ENCODE measurements around the gene TMEM181.

TMEM181 gene

GRCh38 chr6:158561938-158562337 is 2.0 kb downstream of the TMEM181 start:
- DNase-seq (ENCODE audit: low read depth in 2 of 2): no peak

GRCh38 chr6:158564243-158565121 is 4.6 kb downstream of the TMEM181 start:
- DNase-seq (ENCODE audit: low read depth in 2 of 2): no peak

GRCh38 chr6:158565122-158565429 is 5.2 kb downstream of the TMEM181 start:
- no peak for DNase-seq (ENCODE audit: low read depth in 2 of 2)

- no peak for DNase-seq (ENCODE audit: low read depth in 2 of 2)
Measured at GRCh38 chr6:158565482-158566040, 5.7 kb downstream of the TMEM181 start.

GRCh38 chr6:158566207-158566818 is 6.4 kb downstream of the TMEM181 start:
- no peak for DNase-seq (ENCODE audit: low read depth in 2 of 2)

- DNase-seq (ENCODE audit: low read depth in 2 of 2): no peak
Measured at GRCh38 chr6:158567152-158567551, 7.3 kb downstream of the TMEM181 start.

- no peak for DNase-seq (ENCODE audit: low read depth in 2 of 2)
Measured at GRCh38 chr6:158567871-158568401, 8.0 kb downstream of the TMEM181 start.

GRCh38 chr6:158568549-158568948 is 8.7 kb downstream of the TMEM181 start:
- no peak for DNase-seq (ENCODE audit: low read depth in 2 of 2)

- DNase-seq (ENCODE audit: low read depth in 2 of 2): no peak
Measured at GRCh38 chr6:158569036-158569435, 9.1 kb downstream of the TMEM181 start.

GRCh38 chr6:158570681-158570962 is 10.7 kb downstream of the TMEM181 start:
- DNase-seq (ENCODE audit: low read depth in 2 of 2): no peak

GRCh38 chr6:158571826-158572652 is 12.1 kb downstream of the TMEM181 start:
- DNase-seq (ENCODE audit: low read depth in 2 of 2): no peak

GRCh38 chr6:158572653-158573541 is 13.0 kb downstream of the TMEM181 start:
- DNase-seq (ENCODE audit: low read depth in 2 of 2): no peak

GRCh38 chr6:158573542-158573931 is 13.6 kb downstream of the TMEM181 start:
- DNase-seq (ENCODE audit: low read depth in 2 of 2): no peak

GRCh38 chr6:158574800-158575199 is 14.9 kb downstream of the TMEM181 start:
- no peak for DNase-seq (ENCODE audit: low read depth in 2 of 2)

- DNase-seq (ENCODE audit: low read depth in 2 of 2): no peak
Measured at GRCh38 chr6:158575550-158575949, 15.7 kb downstream of the TMEM181 start.

- no peak for DNase-seq (ENCODE audit: low read depth in 2 of 2)
Measured at GRCh38 chr6:158584236-158584651, 24.4 kb downstream of the TMEM181 start.

- DNase-seq (ENCODE audit: low read depth in 2 of 2): no peak
Measured at GRCh38 chr6:158586652-158587051, 26.8 kb downstream of the TMEM181 start.

GRCh38 chr6:158589366-158589765 is 29.5 kb downstream of the TMEM181 start:
- DNase-seq (ENCODE audit: low read depth in 2 of 2): no peak

GRCh38 chr6:158591134-158591809 is 31.4 kb downstream of the TMEM181 start:
- DNase-seq (ENCODE audit: low read depth in 2 of 2): no peak

- DNase-seq (ENCODE audit: low read depth in 2 of 2): no peak
Measured at GRCh38 chr6:158591810-158592209, 31.9 kb downstream of the TMEM181 start.

GRCh38 chr6:158593670-158594069 is 33.8 kb downstream of the TMEM181 start:
- DNase-seq (ENCODE audit: low read depth in 2 of 2): no peak
